Prostate gland (tissue), 2 donors: ENCODE results near the gene PUS10. TPM values are rescaled to one million over a fixed set of nuclear protein-coding genes. Genes with fewer than 3 reads are reported as not detected.

ENCODE experiments used
- DNase-seq: peaks from one replicate; pipeline ENCODE4 v3.0.0-alpha.2; 2019; ENCODE audit warnings: low spot score
- H3K27ac ChIP-seq, 2 donors: fragments of 200-600 bp; sonication (generic); 2 replicates each; pipeline ENCODE4 v1.5.1; 2017 to 2019
- H3K27me3 ChIP-seq: fragments of 200-600 bp; sonication (generic); replicated peaks from 2 replicates; pipeline ENCODE4 v1.5.1; 2019; ENCODE audit not compliant: insufficient read depth
- H3K36me3 ChIP-seq, 2 donors: fragments of 200-600 bp; sonication (generic); 1 replicate in 1 of 2; 2 replicates in 1 of 2; pipeline versions ENCODE4 v1.5.1 to v1.8.1; 2017 to 2019
- H3K4me1 ChIP-seq: fragments of 200-600 bp; sonication (generic); replicated peaks from 2 replicates; pipeline ENCODE4 v1.5.1; 2019
- H3K4me3 ChIP-seq, 2 donors: fragments of 200-600 bp; sonication (generic); 2 replicates each; pipeline ENCODE4 v1.5.1; 2017 to 2019
- H3K9me3 ChIP-seq: fragments of 200-600 bp; sonication (generic); 2 replicates; pipeline ENCODE4 v1.5.1; 2017
- CTCF ChIP-seq, 4 experiments: fragments of 200-600 bp in 2 of 4; fragments of 450-650 bp in 2 of 4; sonication (generic) in 2 of 4; IDR thresholded peaks; 1 replicate in 3 of 4; 2 replicates in 1 of 4; pipeline ENCODE4 v1.5.1; 2016 to 2019; ENCODE audit warnings: antibody characterized with exemption in 4 of 4, mild to moderate bottlenecking in 2 of 4, moderate library complexity in 2 of 4
- POLR2A ChIP-seq: fragments of 450-650 bp; IDR thresholded peaks from one replicate; pipeline ENCODE4 v1.6.1; 2016; ENCODE audit warnings: antibody characterized with exemption, mild to moderate bottlenecking
- POLR2AphosphoS5 ChIP-seq: sonication (generic); formaldehyde crosslinking; IDR thresholded peaks from one replicate; pipeline ENCODE4 v1.6.1; 2017; ENCODE audit warnings: antibody characterized with exemption
- WGBS: methylation state at CpG from one replicate; pipeline ENCODE4 v1.1.5; 2018; 5-methylcytosine and 5-hydroxymethylcytosine counted together
- intact Hi-C: fragments of 100-400 bp; cut with DNase I; formaldehyde crosslinking; loops from one replicate; pipeline ENCODE4 v1.14.2; 2022
- total RNA-seq, 2 donors: library from RNA; depleted of rRNA; stranded (reverse); fragments of >200 nt; gene quantifications; one replicate each; pipeline ENCODE4 v1.1.0, GENCODE V29; 2016

PUS10 gene
- total RNA-seq, 2 donors from 2014 or later = 5.6 to 10.1 TPM

GRCh38 chr2:60963190-60963589, 54.9 kb downstream of the PUS10 start:
- Histone ChIP-seq H3K27ac (no peak overlapping the region), H3K9me3 (no peaks in the 10 kb centered on the region), H3K4me1 (no peaks in the 10 kb centered on the region), H3K27me3 (no peaks in the 10 kb centered on the region), H3K4me3 (no peak overlapping the region), H3K36me3 (no peaks in the 10 kb centered on the region)
- DNase-seq = no peak
- TF ChIP-seq POLR2A (no peak), POLR2AphosphoS5 (no peak), CTCF (IDR thresholded peaks at IDR 0.05) (no peak)
- intact Hi-C loops = no loop called here

- TF ChIP-seq POLR2AphosphoS5 (no peak), CTCF (IDR thresholded peaks at IDR 0.05) (no peak), POLR2A (no peak)
- no peaks in the 10 kb centered on the region for H3K36me3 ChIP-seq
- no peak for DNase-seq
- H3K27me3 ChIP-seq = no peaks in the 10 kb centered on the region
- WGBS = 64% methylated on average over 2 of the region's 2 CpGs
- intact Hi-C loops = no loop called here
- no peaks in the 10 kb centered on the region for H3K4me1 ChIP-seq
- H3K27ac ChIP-seq = no peak overlapping the region
- no peaks in the 10 kb centered on the region for H3K9me3 ChIP-seq
- no peak overlapping the region for H3K4me3 ChIP-seq
Measured at GRCh38 chr2:60962528-60962927, 55.5 kb downstream of the PUS10 start.

- Histone ChIP-seq H3K27ac (no peak overlapping the region), H3K4me1 (no peaks in the 10 kb centered on the region), H3K36me3 (no peaks in the 10 kb centered on the region), H3K9me3 (no peaks in the 10 kb centered on the region), H3K4me3 (no peak overlapping the region), H3K27me3 (no peaks in the 10 kb centered on the region)
- TF ChIP-seq POLR2A (no peak), POLR2AphosphoS5 (peak; percentile 22)
- DNase-seq = no peak
- intact Hi-C loops = no loop called here
- 76% methylated on average over 4 of the region's 4 CpGs for WGBS
Measured at GRCh38 chr2:60961457-60961856, 56.6 kb downstream of the PUS10 start.

- Histone ChIP-seq H3K36me3 (no peaks in the 10 kb centered on the region), H3K9me3 (no peaks in the 10 kb centered on the region), H3K27me3 (no peaks in the 10 kb centered on the region), H3K27ac (no peak overlapping the region), H3K4me3 (no peak overlapping the region), H3K4me1 (no peaks in the 10 kb centered on the region)
- TF ChIP-seq POLR2AphosphoS5 = no peak
- TF ChIP-seq POLR2A = no peak
- no peak for TF ChIP-seq CTCF (IDR thresholded peaks at IDR 0.05)
- intact Hi-C loops = no loop called here
- no peak for DNase-seq
- WGBS = 96% methylated on average over 1 of the region's 1 CpG
Measured at GRCh38 chr2:60960706-60961105, 57.3 kb downstream of the PUS10 start.

GRCh38 chr2:60959501-60959900, 58.6 kb downstream of the PUS10 start:
- H3K4me3 ChIP-seq = no peak overlapping the region
- no peak for TF ChIP-seq POLR2A
- no peak for TF ChIP-seq CTCF (IDR thresholded peaks at IDR 0.05)
- no peak for TF ChIP-seq POLR2AphosphoS5
- intact Hi-C loops = no loop called here
- H3K4me1 ChIP-seq = no peaks in the 10 kb centered on the region
- H3K36me3 ChIP-seq = no peaks in the 10 kb centered on the region
- no peaks in the 10 kb centered on the region for H3K9me3 ChIP-seq
- H3K27ac ChIP-seq = no peak overlapping the region
- H3K27me3 ChIP-seq = no peaks in the 10 kb centered on the region
- 88% methylated on average over 7 of the region's 7 CpGs for WGBS
- DNase-seq = no peak
